Left lung (tissue), 10 donors: ENCODE measurements around the gene C12orf76. TPM values are rescaled to one million over a fixed set of nuclear protein-coding genes. Genes with fewer than 3 reads are reported as not detected.
"Not testable (repeated sequence)": the region's sequence is repeated elsewhere in the genome, so short reads cannot be mapped to it uniquely, and the experiment has no call there.

Source experiments
- ATAC-seq: fragments of 200-7000 bp; cut with Tn5 transposase; one replicate; pipeline ENCODE4 v1.9.1; 2020; ENCODE audit warnings: moderate library complexity
- DNase-seq, 4 donors: peaks; one replicate each; pipeline ENCODE4 v3.0.0-alpha.2; 2013 to 2020
- H3K27ac ChIP-seq, 2 donors: fragments of 200-600 bp; sonication (generic) in 1 of 2; one replicate each; pipeline versions ENCODE4 v1.5.0 to v1.8.0; 2020 to 2021
- H3K27me3 ChIP-seq, 2 donors: fragments of 200-600 bp; sonication (generic) in 1 of 2; one replicate each; pipeline versions ENCODE4 v1.5.0 to v1.8.0; 2020 to 2021
- H3K36me3 ChIP-seq, 2 donors: fragments of 200-600 bp; sonication (generic) in 1 of 2; one replicate each; pipeline versions ENCODE4 v1.5.0 to v1.8.0; 2020 to 2021
- H3K4me1 ChIP-seq, 2 donors: fragments of 200-600 bp; one replicate each; pipeline ENCODE4 v1.8.0; 2021
- H3K4me3 ChIP-seq, 2 donors: fragments of 200-600 bp; sonication (generic) in 1 of 2; one replicate each; pipeline versions ENCODE4 v1.5.0 to v1.8.0; 2020 to 2021; ENCODE audit warnings: mild to moderate bottlenecking in 1 of 2
- H3K9me3 ChIP-seq, 2 donors: fragments of 200-600 bp; sonication (generic) in 1 of 2; one replicate each; pipeline versions ENCODE4 v1.5.0 to v1.8.0; 2020 to 2021
- CTCF ChIP-seq, 2 donors: fragments of 200-600 bp; sonication (generic) in 1 of 2; IDR thresholded peaks; one replicate each; pipeline versions ENCODE4 v1.5.0 to v1.8.0; 2021; ENCODE audit warnings: antibody characterized with exemption in 2 of 2
- intact Hi-C, 2 donors: fragments of 100-400 bp; cut with DNase I; formaldehyde crosslinking; loops; one replicate each; pipeline versions ENCODE4 v1.11.2 to v1.14.2; 2022
- polyA plus RNA-seq, 6 donors: library from polyadenylated mRNA; unstranded; fragments of 120-200 nt; gene quantifications; one replicate each; pipeline ENCODE4 v1.2.1, GENCODE V29; 2013; ENCODE audit not compliant: insufficient read length in 6 of 6
- total RNA-seq, 2 donors: library from RNA; stranded (reverse); fragmentation: NEBNext Ultra II Directional; extraction: Animal tissue kit (Norgen Biotek cat#: 25700); gene quantifications; one replicate each; pipeline ENCODE4 v1.2.1, GENCODE V29; 2021
- donor health status: DM: no; HTN: yes; CAD: no.
- donor health status: DM: no; HTN: no; CAD: no.

The C12orf76 gene
- total and polyA plus RNA-seq, 8 donors: 13.9 to 36.6 (median 34.5) TPM

GRCh38 chr12:110071967-110072366 lies 23.6 kb upstream of the C12orf76 start:
- Histone ChIP-seq H3K36me3 (no peaks in the 10 kb centered on the region), H3K27me3 (no peaks in the 10 kb centered on the region), H3K4me3 (no peak overlapping the region), H3K9me3 (no peaks in the 10 kb centered on the region), H3K4me1 (peaks cover 0 to 10% of the 10 kb centered on the region in 2 donors), H3K27ac (no peak overlapping the region)
- no peak for TF ChIP-seq CTCF (IDR thresholded peaks at IDR 0.05)
- intact Hi-C loops: no loop called here
- DNase-seq (no peak), ATAC-seq (no peak)

DNA sequence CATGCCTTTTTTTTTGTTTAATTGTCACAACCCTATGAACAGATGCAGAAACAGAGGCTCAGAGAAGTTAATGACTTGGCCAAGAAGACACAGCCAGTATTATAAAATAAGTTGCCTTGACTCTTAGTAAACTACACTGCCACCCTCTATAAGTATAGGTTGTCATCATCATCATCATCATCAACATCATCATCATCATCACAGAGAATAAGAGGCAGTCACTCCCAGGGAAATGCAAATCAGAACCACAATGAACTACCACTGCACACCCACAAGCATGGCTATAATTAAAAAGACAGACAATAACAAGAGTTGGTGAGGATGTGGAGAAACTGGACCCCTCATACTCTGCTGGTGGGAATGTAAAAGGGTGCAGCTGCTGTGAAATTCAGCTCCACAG lies 23.2 kb upstream of the C12orf76 start:
- H3K27me3 ChIP-seq: no peaks in the 10 kb centered on the region
- H3K36me3 ChIP-seq: no peaks in the 10 kb centered on the region
- TF ChIP-seq CTCF (IDR thresholded peaks at IDR 0.05): no peak
- DNase-seq: no peak
- ATAC-seq: no peak
- no peak overlapping the region for H3K4me3 ChIP-seq
- H3K27ac ChIP-seq: no peak overlapping the region
- intact Hi-C loops: no loop called here
- H3K9me3 ChIP-seq: no peaks in the 10 kb centered on the region
- H3K4me1 ChIP-seq: peaks cover 0 to 10% of the 10 kb centered on the region in 2 donors

GRCh38 chr12:110068654-110069053 lies 20.3 kb upstream of the C12orf76 start:
- no peaks in the 10 kb centered on the region for H3K27me3 ChIP-seq
- H3K9me3 ChIP-seq: no peaks in the 10 kb centered on the region
- H3K36me3 ChIP-seq: no peaks in the 10 kb centered on the region
- peaks cover 0 to 10% of the 10 kb centered on the region in 2 donors for H3K4me1 ChIP-seq
- no peak overlapping the region for H3K4me3 ChIP-seq
- ATAC-seq: no peak
- no peak overlapping the region for H3K27ac ChIP-seq
- intact Hi-C loops: no loop called here
- DNase-seq: no peak
- TF ChIP-seq CTCF (IDR thresholded peaks at IDR 0.05): no peak

DNA sequence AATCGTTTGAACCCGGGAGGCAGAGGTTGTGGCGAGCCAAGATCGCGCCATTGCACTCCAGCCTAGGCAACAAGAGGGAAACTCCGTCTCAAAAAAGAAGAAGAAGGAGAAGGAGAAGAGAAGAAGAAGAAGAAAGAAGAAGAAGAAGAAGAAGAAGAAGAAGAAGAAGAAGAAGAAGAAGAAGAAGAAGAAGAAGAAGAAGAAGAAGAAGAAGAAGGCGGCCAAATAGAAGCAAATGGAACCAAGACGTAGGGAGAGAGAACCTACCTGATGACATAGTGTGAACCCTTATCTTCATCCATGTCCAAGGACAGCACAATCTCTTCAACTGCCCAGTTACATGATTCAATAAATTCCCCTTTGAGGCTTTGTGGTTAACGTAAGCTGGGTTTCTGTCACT lies 19.8 kb upstream of the C12orf76 start:
- H3K27me3 ChIP-seq, intact Hi-C loops, H3K27ac ChIP-seq, H3K4me1 ChIP-seq, H3K36me3 ChIP-seq, H3K4me3 ChIP-seq, DNase-seq, H3K9me3 ChIP-seq, ATAC-seq: not testable (repeated sequence)

DNA sequence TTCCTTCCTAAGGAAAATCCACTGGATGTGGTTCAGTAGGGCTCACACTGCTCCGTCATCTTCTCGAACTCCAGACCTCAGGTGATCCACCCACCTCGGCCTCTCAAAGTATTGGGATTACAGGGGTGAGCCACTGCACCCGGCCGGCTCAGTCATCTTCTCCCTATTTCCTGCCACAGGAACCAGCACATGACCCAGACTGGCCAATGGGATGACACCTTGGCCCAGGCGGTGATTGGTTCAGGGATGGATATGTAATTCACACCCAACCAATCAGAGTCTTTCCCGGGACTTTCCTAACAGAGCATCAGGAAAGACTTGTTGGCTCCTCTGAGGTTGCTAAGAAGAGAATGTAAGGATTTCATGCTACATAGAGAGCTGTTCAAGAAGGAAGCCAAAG lies 19.2 kb upstream of the C12orf76 start:
- no peak for TF ChIP-seq CTCF (IDR thresholded peaks at IDR 0.05)
- H3K9me3 ChIP-seq: no peaks in the 10 kb centered on the region
- H3K4me3 ChIP-seq: no peak overlapping the region
- DNase-seq (no peak), ATAC-seq (no peak)
- H3K27me3 ChIP-seq: no peaks in the 10 kb centered on the region
- H3K27ac ChIP-seq: no peak overlapping the region
- intact Hi-C loops: no loop called here
- no peaks in the 10 kb centered on the region for H3K4me1 ChIP-seq
- H3K36me3 ChIP-seq: no peaks in the 10 kb centered on the region

- ATAC-seq (no peak), DNase-seq (no peak)
- Histone ChIP-seq H3K9me3 (no peaks in the 10 kb centered on the region), H3K27ac (no peak overlapping the region), H3K4me3 (no peak overlapping the region), H3K36me3 (no peaks in the 10 kb centered on the region), H3K27me3 (no peaks in the 10 kb centered on the region), H3K4me1 (no peaks in the 10 kb centered on the region)
- intact Hi-C loops: no loop called here
- TF ChIP-seq CTCF (IDR thresholded peaks at IDR 0.05): no peak
Measured at GRCh38 chr12:110065540-110065939, 17.2 kb upstream of the C12orf76 start.
